Retinal pigment epithelial cell (primary cell): ENCODE results near the gene JMJD6.

ENCODE experiments used
- DNase-seq: peaks from one replicate; pipeline ENCODE4 v3.0.0-alpha.2; 2010; ENCODE audit warnings: low read depth
- H3K4me3 ChIP-seq: 2 replicates; pipeline ENCODE4 v1.5.1; 2011; ENCODE audit warnings: mild to moderate bottlenecking, low read length, control low read depth, moderate library complexity
- TF ChIP-seq, protein P1 (sequence below): conservative IDR thresholded peaks from 2 replicates; pipeline ENCODE4 v1.5.1; 2011; ENCODE audit warnings: low read depth, low read length, control low read depth, inconsistent platforms

JMJD6 gene

DNA sequence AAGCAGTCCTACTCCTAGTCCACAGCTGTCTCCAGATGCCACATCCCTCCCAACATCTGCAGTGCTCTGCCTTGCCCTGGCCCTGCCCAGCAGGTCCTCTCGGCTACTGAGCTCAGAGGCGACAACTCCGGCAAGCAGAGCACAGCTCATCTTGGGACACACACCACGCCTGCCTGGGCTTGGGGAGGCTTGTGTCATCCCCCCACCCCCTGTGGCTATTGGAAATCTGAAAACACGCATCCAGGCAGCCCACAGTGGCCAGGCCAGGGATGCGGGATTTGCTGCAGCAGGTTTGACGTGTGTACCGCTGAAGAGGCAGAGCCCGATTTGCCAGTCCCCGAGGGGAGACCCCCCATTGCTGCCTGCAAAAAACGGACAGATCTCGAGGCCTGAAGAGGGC is 41.0 kb downstream of the JMJD6 start:
- H3K4me3 ChIP-seq = no peak overlapping the region
- DNase-seq = no peak
- TF ChIP-seq, protein P1, sequence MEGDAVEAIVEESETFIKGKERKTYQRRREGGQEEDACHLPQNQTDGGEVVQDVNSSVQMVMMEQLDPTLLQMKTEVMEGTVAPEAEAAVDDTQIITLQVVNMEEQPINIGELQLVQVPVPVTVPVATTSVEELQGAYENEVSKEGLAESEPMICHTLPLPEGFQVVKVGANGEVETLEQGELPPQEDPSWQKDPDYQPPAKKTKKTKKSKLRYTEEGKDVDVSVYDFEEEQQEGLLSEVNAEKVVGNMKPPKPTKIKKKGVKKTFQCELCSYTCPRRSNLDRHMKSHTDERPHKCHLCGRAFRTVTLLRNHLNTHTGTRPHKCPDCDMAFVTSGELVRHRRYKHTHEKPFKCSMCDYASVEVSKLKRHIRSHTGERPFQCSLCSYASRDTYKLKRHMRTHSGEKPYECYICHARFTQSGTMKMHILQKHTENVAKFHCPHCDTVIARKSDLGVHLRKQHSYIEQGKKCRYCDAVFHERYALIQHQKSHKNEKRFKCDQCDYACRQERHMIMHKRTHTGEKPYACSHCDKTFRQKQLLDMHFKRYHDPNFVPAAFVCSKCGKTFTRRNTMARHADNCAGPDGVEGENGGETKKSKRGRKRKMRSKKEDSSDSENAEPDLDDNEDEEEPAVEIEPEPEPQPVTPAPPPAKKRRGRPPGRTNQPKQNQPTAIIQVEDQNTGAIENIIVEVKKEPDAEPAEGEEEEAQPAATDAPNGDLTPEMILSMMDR = no peak

DNA sequence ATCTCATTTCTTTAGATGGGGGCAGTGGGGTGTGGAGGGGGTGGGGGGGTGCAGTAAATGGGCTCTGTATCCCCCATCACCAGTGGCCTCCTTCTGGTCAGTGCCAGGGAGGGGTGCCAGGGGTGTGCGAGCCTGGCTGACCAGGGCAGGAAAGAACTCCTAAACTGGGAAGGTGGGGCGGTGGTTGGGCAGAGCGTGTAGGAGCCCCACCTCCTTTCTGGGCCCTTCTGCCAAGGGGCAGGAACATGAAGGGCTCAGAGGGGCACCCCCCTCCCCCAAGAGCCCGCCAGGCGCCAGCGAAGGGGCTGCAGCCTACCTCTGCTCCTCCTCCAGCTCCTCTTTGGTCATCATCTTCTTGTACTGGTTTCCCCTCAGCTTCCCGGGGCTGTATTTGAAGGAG is 41.6 kb downstream of the JMJD6 start:
- H3K4me3 ChIP-seq = no peak overlapping the region
- TF ChIP-seq, protein P1 = no peak
- DNase-seq = no peak

DNA sequence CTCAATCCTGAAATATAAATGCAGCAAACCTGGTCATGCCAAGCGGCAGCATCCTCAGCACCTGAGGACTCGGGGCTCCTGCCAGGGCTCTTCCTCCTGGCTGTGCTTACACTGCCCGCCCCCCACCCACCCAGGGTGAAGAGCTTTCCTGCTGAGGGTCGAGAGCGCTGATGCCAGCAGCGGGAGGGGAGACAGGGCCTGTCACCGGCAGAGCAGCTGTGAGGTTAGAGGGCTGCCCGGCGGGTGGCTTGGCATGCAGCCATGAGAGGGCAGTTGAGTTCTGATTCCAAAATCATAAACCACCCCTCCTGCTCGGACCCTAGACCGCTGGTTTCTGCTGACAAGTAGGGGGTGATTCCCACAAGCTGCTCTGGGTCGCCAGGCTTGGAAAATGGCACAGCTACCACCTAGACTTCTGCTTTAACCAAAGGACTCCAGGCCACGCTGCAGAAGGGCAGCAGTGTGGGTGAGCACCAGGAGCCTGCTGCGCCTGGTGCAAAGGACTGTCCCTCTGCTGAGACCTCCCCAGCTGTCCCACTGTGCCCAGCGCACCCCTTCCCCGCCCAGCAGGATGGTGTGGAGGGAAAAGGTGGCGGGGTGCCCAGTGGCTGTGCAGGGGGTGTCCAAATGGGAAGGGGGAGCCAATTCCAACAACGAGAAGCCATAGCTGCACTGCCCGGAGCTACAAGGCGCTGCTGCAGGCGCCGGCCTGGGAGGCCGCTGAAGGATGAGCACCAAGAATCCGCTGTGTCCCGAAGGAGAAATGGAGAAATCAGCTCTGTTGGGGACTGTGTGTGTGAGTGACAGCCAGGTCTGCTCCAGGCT is 42.3 kb downstream of the JMJD6 start:
- TF ChIP-seq, protein P1 = no peak
- H3K4me3 ChIP-seq = no peak overlapping the region
- no peak for DNase-seq

DNA sequence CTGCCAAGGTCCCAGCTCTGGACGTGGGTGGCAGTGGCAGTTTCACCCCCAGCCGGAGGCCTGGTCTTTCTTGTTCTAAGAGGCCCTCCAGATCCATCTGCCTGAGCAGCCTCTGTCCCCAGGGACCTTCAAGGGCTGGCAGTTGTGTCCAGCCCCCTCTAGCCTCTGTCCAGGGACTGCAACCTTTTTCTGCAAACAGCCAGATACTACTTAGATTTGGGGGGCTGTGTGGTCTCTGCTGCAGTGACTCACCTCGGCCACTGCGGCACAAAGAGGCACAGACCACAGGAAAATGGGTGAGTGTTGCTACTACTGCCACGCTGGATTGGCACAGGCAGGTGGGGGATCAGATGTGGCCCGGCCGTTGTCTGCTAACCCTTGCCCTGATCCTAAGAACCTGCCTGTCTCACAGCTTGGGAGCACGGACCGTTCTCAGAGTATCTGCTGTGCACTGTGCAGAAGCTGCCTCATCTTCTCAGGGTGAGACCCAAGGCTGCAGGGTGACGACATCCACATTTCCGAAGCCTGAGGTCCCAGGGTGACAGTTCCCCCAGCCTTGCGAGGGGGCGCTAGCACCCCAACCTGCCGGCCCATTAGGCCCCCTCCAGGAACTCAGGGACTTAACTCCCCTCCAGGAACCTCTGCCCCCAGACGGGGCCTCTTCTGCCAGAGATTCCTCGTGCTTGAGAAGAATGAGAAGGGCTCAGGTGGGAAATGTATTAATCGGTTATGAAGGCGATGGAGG is 43.2 kb downstream of the JMJD6 start:
- H3K4me3 ChIP-seq = no peak overlapping the region
- TF ChIP-seq, protein P1 = peak; percentile 57

DNA sequence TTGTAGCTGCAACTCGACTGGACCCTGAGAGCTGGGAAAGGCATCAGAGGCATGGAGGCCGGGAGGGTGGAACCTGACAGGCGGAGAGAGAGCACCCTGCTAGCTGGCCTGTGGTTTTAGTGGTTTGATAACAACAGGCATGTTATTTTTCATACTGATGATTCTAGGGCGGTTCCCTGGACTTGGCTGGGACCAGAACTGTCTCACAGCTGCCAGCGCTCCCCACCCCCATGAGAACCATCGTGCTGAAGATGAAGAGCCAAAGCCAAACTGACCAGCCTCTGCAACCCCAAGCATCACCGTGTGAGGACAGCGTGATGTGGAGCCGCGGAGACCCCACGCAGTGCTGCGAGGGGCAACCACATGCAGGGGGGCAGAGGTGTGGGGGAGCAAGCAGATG is 44.1 kb downstream of the JMJD6 start:
- H3K4me3 ChIP-seq = no peak overlapping the region
- DNase-seq = no peak
- TF ChIP-seq, protein P1 = no peak

More for the DNA sequence above, 43.2 kb downstream of the JMJD6 start:
- no peak for DNase-seq

DNA sequence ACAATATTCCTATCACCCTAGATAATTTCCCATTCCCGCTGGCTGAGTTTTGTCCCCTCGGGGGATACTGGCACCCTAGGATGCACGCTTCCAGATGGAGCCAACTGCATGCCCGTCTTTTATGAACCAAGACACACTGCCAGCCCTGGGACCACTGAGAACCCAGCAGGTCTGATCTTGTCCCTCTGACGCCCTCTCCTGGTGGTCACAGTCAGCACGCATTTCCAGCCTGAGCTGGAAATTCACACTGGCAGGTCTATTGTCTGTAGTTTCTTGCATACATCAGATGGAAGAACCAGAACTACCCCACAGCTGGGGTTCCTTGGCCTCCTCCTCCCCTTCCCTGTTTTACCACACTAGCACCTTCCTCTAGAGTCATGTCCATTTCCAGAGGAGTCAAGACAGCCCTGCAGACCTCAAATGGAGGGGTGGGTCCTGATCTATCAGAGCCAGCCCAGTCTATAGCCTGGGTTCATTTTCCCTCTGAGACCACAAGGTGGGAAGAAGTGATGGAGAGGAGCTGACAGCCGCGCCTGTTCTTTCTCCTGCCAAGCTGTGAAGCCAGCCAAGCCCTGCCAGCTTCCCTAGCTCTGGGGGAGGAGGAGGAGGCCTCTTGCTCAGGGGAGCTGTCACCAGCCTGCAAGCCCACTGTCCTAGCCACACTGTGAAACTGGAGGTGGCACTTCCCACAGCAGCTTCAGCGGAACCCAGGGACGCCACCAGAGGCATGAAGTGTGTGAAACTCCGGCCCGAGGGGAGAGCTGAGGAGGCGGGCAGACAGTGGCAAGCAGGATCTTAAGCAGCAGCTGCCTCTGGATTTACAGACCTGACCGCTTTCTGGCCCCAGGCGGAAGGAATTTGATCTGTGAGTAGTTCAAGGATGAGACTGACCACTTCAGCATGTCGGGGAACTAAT is 44.9 kb downstream of the JMJD6 start:
- DNase-seq = no peak
- TF ChIP-seq, protein P1 = peak; percentile 92
- no peak overlapping the region for H3K4me3 ChIP-seq
